SU-DHL-6 (cell line): ENCODE data around the gene NPPA.

Experiments used
- EZH2phosphoT487 ChIP-seq: fragments of 200-600 bp; sonication (generic), shearing (Covaris generic); conservative IDR thresholded peaks from 2 replicates; pipeline ENCODE4 v1.6.1; 2018; ENCODE audit warnings: mild to moderate bottlenecking, antibody characterized with exemption, low read length, moderate library complexity, mixed read lengths
- TF ChIP-seq, protein P1 (sequence below): fragments of 200-600 bp; sonication (generic); IDR thresholded peaks from one replicate; pipeline ENCODE4 v1.5.1; 2017; ENCODE audit warnings: antibody characterized with exemption, mild to moderate bottlenecking, low read length, moderate library complexity; ENCODE audit not compliant: insufficient read depth, poor library complexity, severe bottlenecking

GRCh38 chr1:11822091-11822490 is 25.5 kb downstream of the NPPA start:
- TF ChIP-seq, protein P1, sequence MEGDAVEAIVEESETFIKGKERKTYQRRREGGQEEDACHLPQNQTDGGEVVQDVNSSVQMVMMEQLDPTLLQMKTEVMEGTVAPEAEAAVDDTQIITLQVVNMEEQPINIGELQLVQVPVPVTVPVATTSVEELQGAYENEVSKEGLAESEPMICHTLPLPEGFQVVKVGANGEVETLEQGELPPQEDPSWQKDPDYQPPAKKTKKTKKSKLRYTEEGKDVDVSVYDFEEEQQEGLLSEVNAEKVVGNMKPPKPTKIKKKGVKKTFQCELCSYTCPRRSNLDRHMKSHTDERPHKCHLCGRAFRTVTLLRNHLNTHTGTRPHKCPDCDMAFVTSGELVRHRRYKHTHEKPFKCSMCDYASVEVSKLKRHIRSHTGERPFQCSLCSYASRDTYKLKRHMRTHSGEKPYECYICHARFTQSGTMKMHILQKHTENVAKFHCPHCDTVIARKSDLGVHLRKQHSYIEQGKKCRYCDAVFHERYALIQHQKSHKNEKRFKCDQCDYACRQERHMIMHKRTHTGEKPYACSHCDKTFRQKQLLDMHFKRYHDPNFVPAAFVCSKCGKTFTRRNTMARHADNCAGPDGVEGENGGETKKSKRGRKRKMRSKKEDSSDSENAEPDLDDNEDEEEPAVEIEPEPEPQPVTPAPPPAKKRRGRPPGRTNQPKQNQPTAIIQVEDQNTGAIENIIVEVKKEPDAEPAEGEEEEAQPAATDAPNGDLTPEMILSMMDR = no peak
- no peak for TF ChIP-seq EZH2phosphoT487
